Breast epithelium (tissue), 4 donors: Measurements from ENCODE around the gene ZNF737. TPM values are rescaled to one million over a fixed set of nuclear protein-coding genes. Genes with fewer than 3 reads are reported as not detected.
A peak's percentile ranks its signal among the peaks of the same experiment; 100 is the strongest.
"Not testable (repeated sequence)": the region's sequence is repeated elsewhere in the genome, so short reads cannot be mapped to it uniquely, and the experiment has no call there.

Source experiments
- DNase-seq, 2 donors: peaks; one replicate each; pipeline ENCODE4 v3.0.0-alpha.2; 2019; ENCODE audit warnings: low spot score in 2 of 2
- H3K27ac ChIP-seq, 2 donors: fragments of 200-600 bp; sonication (generic) in 1 of 2; one replicate each; pipeline ENCODE4 v1.5.1; 2016 to 2019; ENCODE audit warnings: mild to moderate bottlenecking in 1 of 2
- H3K27me3 ChIP-seq, 2 donors: fragments of 200-600 bp; sonication (generic) in 1 of 2; one replicate each; pipeline versions ENCODE4 v1.5.1 to v1.6.0; 2017 to 2019; ENCODE audit warnings: control low read depth in 1 of 2, mild to moderate bottlenecking in 1 of 2
- H3K36me3 ChIP-seq: fragments of 200-600 bp; one replicate; pipeline ENCODE4 v1.5.1; 2019
- H3K4me1 ChIP-seq, 2 donors: fragments of 200-600 bp; sonication (generic); one replicate each; pipeline ENCODE4 v1.5.1; 2016 to 2019; ENCODE audit warnings: control low read depth in 1 of 2
- H3K4me3 ChIP-seq, 3 donors: fragments of 200-600 bp; sonication (generic); 1 replicate in 2 of 3; 2 replicates in 1 of 3; pipeline ENCODE4 v1.5.1; 2016 to 2019; ENCODE audit warnings: mild to moderate bottlenecking in 3 of 3, moderate library complexity in 2 of 3
- H3K9me3 ChIP-seq, 2 donors: fragments of 200-600 bp; sonication (generic) in 1 of 2; one replicate each; pipeline ENCODE4 v1.5.1; 2016 to 2019; ENCODE audit warnings: control low read depth in 1 of 2
- CTCF ChIP-seq, 3 donors: fragments of 450-650 bp; IDR thresholded peaks; one replicate each; pipeline ENCODE4 v1.5.1; 2016 to 2017; ENCODE audit warnings: antibody characterized with exemption in 3 of 3, mild to moderate bottlenecking in 3 of 3, moderate library complexity in 3 of 3
- POLR2A ChIP-seq: fragments of 450-650 bp; IDR thresholded peaks from one replicate; pipeline ENCODE4 v1.6.1; 2016; ENCODE audit warnings: antibody characterized with exemption, mild to moderate bottlenecking, moderate library complexity
- POLR2AphosphoS5 ChIP-seq, 3 donors: sonication (generic); formaldehyde crosslinking; IDR thresholded peaks; one replicate each; pipeline ENCODE4 v1.6.1; 2017; ENCODE audit warnings: antibody characterized with exemption in 3 of 3
- intact Hi-C: fragments of 100-400 bp; cut with DNase I; formaldehyde crosslinking; loops from one replicate; pipeline ENCODE4 v1.15.1; 2023; ENCODE audit warnings: low total_unique reads
- total RNA-seq, 3 donors: library from RNA; depleted of rRNA; stranded (reverse); fragments of >200 nt; gene quantifications; one replicate each; pipeline ENCODE4 v1.1.0, GENCODE V29; 2016

ZNF737 gene
- total RNA-seq, 3 donors from 2014 or later, result 7.5 to 64.1 (median 42.9) TPM

GRCh38 chr19:20558571-20558970 lies 7.0 kb downstream of the ZNF737 start:
- Histone ChIP-seq H3K27ac (no peak overlapping the region), H3K4me3 (no peak overlapping the region), H3K4me1 (peaks cover 0 to 2% of the 10 kb centered on the region in 2 donors), H3K27me3 (no peaks in the 10 kb centered on the region), H3K36me3 (no peaks in the 10 kb centered on the region), H3K9me3 (peaks cover 59 to 60% of the 10 kb centered on the region in 2 donors)
- TF ChIP-seq POLR2A (no peak), CTCF (IDR thresholded peaks at IDR 0.05) (no peak), POLR2AphosphoS5 (IDR thresholded peaks at IDR 0.05) (no peak)
- intact Hi-C loops, result no loop called here
- no peak for DNase-seq

DNA sequence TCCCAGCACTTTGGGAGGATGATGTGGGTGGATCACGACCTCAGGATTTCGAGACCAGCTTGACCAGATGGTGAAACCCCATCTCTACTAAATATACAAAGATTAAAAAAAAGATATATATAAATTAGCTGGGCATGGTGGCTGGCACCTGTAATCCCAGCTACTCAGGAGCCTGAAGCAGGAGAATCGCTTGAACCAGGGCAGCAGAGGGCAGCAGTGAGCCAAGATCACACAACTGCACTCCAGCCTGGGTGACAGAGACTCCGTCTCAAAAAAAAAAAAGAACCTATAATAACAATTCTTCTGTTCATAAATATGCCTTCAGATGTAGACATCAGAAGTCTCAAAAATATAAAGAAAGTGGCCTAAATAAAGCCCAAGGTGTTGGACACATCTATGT lies 7.6 kb downstream of the ZNF737 start:
- no peak for DNase-seq
- no peak overlapping the region for H3K27ac ChIP-seq
- H3K27me3 ChIP-seq, result no peaks in the 10 kb centered on the region
- no peak overlapping the region for H3K4me3 ChIP-seq
- peaks cover 63 to 65% of the 10 kb centered on the region in 2 donors for H3K9me3 ChIP-seq
- H3K36me3 ChIP-seq, result no peaks in the 10 kb centered on the region
- intact Hi-C loops, result no loop called here
- H3K4me1 ChIP-seq, result no peaks in the 10 kb centered on the region
- no peak for TF ChIP-seq POLR2A
- TF ChIP-seq POLR2AphosphoS5 (IDR thresholded peaks at IDR 0.05), result no peak
- peak in 1 of 3 donors; percentile 14 for TF ChIP-seq CTCF (IDR thresholded peaks at IDR 0.05)

DNA sequence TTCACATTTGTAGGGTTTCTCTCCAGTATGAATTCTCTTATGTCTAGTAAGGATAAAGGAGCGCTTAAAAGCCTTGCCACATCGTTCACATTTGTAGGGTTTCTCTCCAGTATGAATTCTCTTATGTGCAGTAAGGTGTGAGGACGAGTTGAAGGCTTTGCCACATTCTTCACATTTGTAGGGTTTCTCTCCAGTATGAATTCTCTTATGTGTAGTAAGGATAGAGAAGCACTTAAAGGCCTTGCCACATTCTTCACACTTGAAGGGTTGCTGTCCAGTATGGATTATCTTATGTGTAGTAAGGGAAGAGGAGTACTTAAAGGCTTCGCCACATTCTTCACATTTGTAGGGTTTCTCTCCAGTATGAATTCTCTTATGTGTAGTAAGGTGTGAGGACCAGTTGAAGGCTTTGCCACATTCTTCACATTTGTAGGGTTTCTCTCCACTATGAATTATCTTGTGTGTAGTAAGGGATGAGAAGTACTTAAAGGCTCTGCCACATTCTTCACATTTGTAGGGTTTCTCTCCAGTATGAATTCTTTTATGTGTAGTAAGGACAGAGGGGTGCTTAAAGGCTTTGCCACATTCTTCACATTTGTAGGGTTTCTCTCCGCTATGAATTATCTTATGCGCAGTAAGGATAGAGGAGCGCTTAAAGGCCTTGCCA lies 20.8 kb downstream of the ZNF737 start:
- Histone ChIP-seq H3K36me3 (peaks cover 18% of the 10 kb centered on the region), H3K4me3 (peak overlapping the region in 1 of 3 donors; percentile 36), H3K9me3 (peaks cover 91 to 97% of the 10 kb centered on the region in 2 donors)
- H3K27me3 ChIP-seq, intact Hi-C loops, H3K27ac ChIP-seq, DNase-seq, H3K4me1 ChIP-seq: not testable (repeated sequence)

DNA sequence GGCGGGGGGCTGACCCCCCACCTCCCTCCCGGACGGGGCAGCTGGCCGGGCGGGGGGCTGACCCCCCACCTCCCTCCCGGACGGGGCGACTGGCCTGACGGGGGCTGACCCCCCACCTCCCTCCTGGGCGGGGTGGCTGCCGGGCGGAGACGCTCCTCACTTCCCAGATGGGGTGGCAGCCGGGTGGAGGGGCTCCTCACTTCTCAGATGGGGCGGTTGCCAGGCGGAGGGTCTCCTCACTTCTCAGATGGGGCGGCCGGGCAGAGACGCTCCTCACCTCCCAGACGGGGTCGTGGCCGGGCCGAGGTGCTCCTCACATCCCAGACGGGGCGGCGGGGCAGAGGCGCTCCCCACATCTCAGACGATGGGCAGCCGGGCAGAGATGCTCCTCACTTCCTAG lies 35.3 kb downstream of the ZNF737 start:
- H3K27me3 ChIP-seq, H3K4me3 ChIP-seq, intact Hi-C loops, H3K4me1 ChIP-seq, DNase-seq, H3K27ac ChIP-seq, H3K36me3 ChIP-seq: not testable (repeated sequence)
- peaks cover 28 to 60% of the 10 kb centered on the region in 2 donors for H3K9me3 ChIP-seq

DNA sequence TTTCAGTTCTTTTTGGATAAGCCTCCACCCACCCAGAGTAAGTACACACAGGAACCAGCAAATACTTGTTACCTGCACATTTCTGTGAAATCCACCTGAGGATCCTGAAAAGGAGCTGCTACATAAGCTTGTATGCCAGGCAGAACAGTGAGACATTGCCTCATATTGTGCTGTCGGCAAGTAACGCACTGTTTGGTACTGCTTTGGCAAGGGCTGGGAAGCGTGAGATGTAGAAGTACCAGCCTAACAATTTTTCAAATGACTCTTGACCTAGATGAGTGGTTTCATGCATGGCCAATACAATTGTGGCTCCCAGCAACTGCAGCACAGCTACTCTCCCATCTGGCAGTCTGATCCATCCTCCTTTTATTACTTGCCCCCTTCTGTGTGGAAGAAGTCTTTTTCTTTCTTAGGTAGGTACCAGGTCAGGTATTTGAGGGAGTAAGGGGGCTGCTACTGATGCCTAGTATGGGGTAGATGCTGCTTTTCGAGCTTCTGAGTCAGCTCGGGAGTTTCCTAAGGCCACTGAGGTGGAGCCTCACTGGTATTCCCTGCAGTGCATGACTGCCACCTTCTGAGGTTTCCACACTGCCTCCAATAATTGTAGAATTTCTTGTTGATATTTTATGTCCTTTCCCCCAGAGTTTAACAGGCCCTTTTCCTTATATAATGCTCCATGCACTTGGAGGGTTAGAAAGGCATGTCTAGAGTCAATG lies 52.2 kb downstream of the ZNF737 start:
- intact Hi-C loops, result no loop called here
- no peaks in the 10 kb centered on the region for H3K36me3 ChIP-seq
- TF ChIP-seq POLR2A (no peak), CTCF (IDR thresholded peaks at IDR 0.05) (no peak), POLR2AphosphoS5 (IDR thresholded peaks at IDR 0.05) (no peak)
- peaks cover 12 to 13% of the 10 kb centered on the region in 2 donors for H3K9me3 ChIP-seq
- no peaks in the 10 kb centered on the region for H3K4me1 ChIP-seq
- no peak overlapping the region for H3K4me3 ChIP-seq
- H3K27me3 ChIP-seq, result no peaks in the 10 kb centered on the region
- H3K27ac ChIP-seq, result no peak overlapping the region
- DNase-seq, result no peak

GRCh38 chr19:20503476-20503875 lies 62.1 kb downstream of the ZNF737 start:
- intact Hi-C loops, result no loop called here
- DNase-seq, result no peak
- no peaks in the 10 kb centered on the region for H3K4me1 ChIP-seq
- TF ChIP-seq POLR2A (no peak), CTCF (IDR thresholded peaks at IDR 0.05) (no peak)
- no peaks in the 10 kb centered on the region for H3K27me3 ChIP-seq
- no peak overlapping the region for H3K27ac ChIP-seq
- peaks cover 0 to 16% of the 10 kb centered on the region in 2 donors for H3K9me3 ChIP-seq
- H3K4me3 ChIP-seq, result no peak overlapping the region
- H3K36me3 ChIP-seq, result no peaks in the 10 kb centered on the region
